GM12878 (cell line): ENCODE measurements around the gene BNIP5. TPM values are rescaled to one million over a fixed set of nuclear protein-coding genes. Genes with fewer than 3 reads are reported as not detected.

Experiments
- ATF2 ChIP-seq: IDR thresholded peaks from 2 replicates; pipeline ENCODE4 v1.6.1; 2012; ENCODE audit warnings: low read length, inconsistent platforms
- CBX3 ChIP-seq: fragments of 200-600 bp; sonication (generic); IDR thresholded peaks from 2 replicates; pipeline ENCODE4 v1.6.1; 2016; ENCODE audit warnings: low read depth, borderline replicate concordance
- GABPA ChIP-seq: IDR thresholded peaks from 2 replicates; pipeline ENCODE4 v1.6.1; 2014; ENCODE audit warnings: antibody characterized with exemption, low read depth, mild to moderate bottlenecking, inconsistent platforms
- HCFC1 ChIP-seq: fragments of 150-350 bp; IDR thresholded peaks from 2 replicates; pipeline ENCODE4 v1.6.1; 2014; ENCODE audit warnings: low read length
- HDAC6 ChIP-seq: fragments of 200-600 bp; sonication (generic); IDR thresholded peaks from one replicate; pipeline ENCODE4 v1.8.0; 2017; ENCODE audit warnings: antibody characterized with exemption; ENCODE audit not compliant: unreplicated experiment
- IRF4 ChIP-seq: IDR thresholded peaks from 2 replicates; pipeline ENCODE4 v1.6.1; 2011; ENCODE audit warnings: low read depth, low read length
- MEF2B ChIP-seq: fragments of 450-650 bp; IDR thresholded peaks from 2 replicates; pipeline ENCODE4 v1.6.1; 2018; ENCODE audit warnings: mild to moderate bottlenecking, moderate library complexity; ENCODE audit not compliant: partially characterized antibody, poor library complexity, severe bottlenecking
- MTA2 ChIP-seq: fragments of 450-650 bp; IDR thresholded peaks from 2 replicates; pipeline ENCODE4 v1.6.1; 2016; ENCODE audit warnings: low read depth, mild to moderate bottlenecking, moderate library complexity
- NR2C2 ChIP-seq: IDR thresholded peaks from 2 replicates; pipeline ENCODE4 v1.6.1; 2011; ENCODE audit warnings: borderline replicate concordance, low read depth; ENCODE audit not compliant: control insufficient read depth, insufficient read length
- PBX3 ChIP-seq: IDR thresholded peaks from 2 replicates; pipeline ENCODE4 v1.6.1; 2011; ENCODE audit warnings: mild to moderate bottlenecking, low read depth, low read length, moderate library complexity; ENCODE audit not compliant: insufficient replicate concordance
- POLR2AphosphoS5 ChIP-seq: IDR thresholded peaks from 2 replicates; pipeline ENCODE4 v1.6.1; 2011; ENCODE audit warnings: mild to moderate bottlenecking, low read length, inconsistent platforms
- RBBP5 ChIP-seq: fragments of 200-600 bp; sonication (generic); conservative IDR thresholded peaks from 2 replicates; pipeline ENCODE4 v1.6.1; 2016
- RELA ChIP-seq: fragments of 450-650 bp; IDR thresholded peaks from 2 replicates; pipeline ENCODE4 v1.8.0; 2014; ENCODE audit warnings: borderline replicate concordance; ENCODE audit not compliant: partially characterized antibody
- SMAD1 ChIP-seq: fragments of 450-650 bp; IDR thresholded peaks from 2 replicates; pipeline ENCODE4 v1.6.1; 2018; ENCODE audit warnings: mild to moderate bottlenecking, low read depth; ENCODE audit not compliant: partially characterized antibody
- SMARCA5 ChIP-seq: fragments of 450-650 bp; IDR thresholded peaks from 2 replicates; pipeline ENCODE4 v1.6.1; 2017; ENCODE audit warnings: mild to moderate bottlenecking
- SP1 ChIP-seq: IDR thresholded peaks from one replicate; pipeline ENCODE4 v1.6.1; 2011; ENCODE audit warnings: low read depth, low read length
- ZBED1 ChIP-seq: IDR thresholded peaks from 2 replicates; pipeline ENCODE4 v1.6.1; 2016; ENCODE audit warnings: borderline replicate concordance
- ZNF207 ChIP-seq: fragments of 450-650 bp; IDR thresholded peaks from 2 replicates; pipeline ENCODE4 v1.6.1; 2014; ENCODE audit warnings: antibody characterized with exemption, mild to moderate bottlenecking, borderline replicate concordance
- ZNF24 ChIP-seq: fragments of 450-650 bp; IDR thresholded peaks from 2 replicates; pipeline ENCODE4 v1.6.1; 2017; ENCODE audit warnings: antibody characterized with exemption, mild to moderate bottlenecking
- ZNF384 ChIP-seq: IDR thresholded peaks from 2 replicates; pipeline ENCODE4 v1.6.1; 2012; ENCODE audit warnings: low read depth, mild to moderate bottlenecking, low read length, improper control_type of control experiment, borderline replicate concordance
- ZNF622 ChIP-seq: fragments of 450-650 bp; IDR thresholded peaks from 2 replicates; pipeline ENCODE4 v1.6.1; 2017; ENCODE audit warnings: mild to moderate bottlenecking, inconsistent platforms
- polyA plus RNA-seq, 11 experiments: library from polyadenylated mRNA; depleted of rRNA in 4 of 11; unstranded in 6 of 11; stranded (reverse) in 5 of 11; fragments of >200 nt; fragmentation: Nextera tagmentation in 4 of 11; fragmentation: Illumina TruSeq in 1 of 11; extraction: Ambion mirVana in 4 of 11; extraction: Trizol in 1 of 11; gene quantifications; 1 replicate in 1 of 11; 2 replicates in 10 of 11; pipeline versions ENCODE4 v1.2.1 to v1.2.3, GENCODE V29; 2011 to 2016; ENCODE audit warnings: inconsistent platforms in 2 of 11, missing spikeins in 2 of 11, low read depth in 1 of 11
- total RNA-seq, 4 experiments: library from RNA; depleted of rRNA in 3 of 4; stranded (reverse); fragments of >200 nt in 3 of 4; fragmentation: Illumina TruSeq in 1 of 4; extraction: Trizol in 1 of 4; gene quantifications; 2 replicates each; pipeline versions ENCODE4 v1.2.1 to v1.2.3, GENCODE V29; 2013 to 2021
- TF ChIP-seq, protein P1 (sequence below): fragments of 450-650 bp; IDR thresholded peaks from 2 replicates; pipeline ENCODE4 v1.6.1; 2017; ENCODE audit warnings: mild to moderate bottlenecking, low read depth, inconsistent platforms; ENCODE audit not compliant: poor library complexity, severe bottlenecking
- TF ChIP-seq, protein P2 (sequence below): IDR thresholded peaks from 2 replicates; pipeline ENCODE4 v1.6.1; 2011; ENCODE audit warnings: low read depth, mild to moderate bottlenecking, low read length, moderate library complexity, borderline replicate concordance; ENCODE audit errors: extremely low read depth
- TF ChIP-seq, protein P3 (sequence below): fragments of 450-650 bp; formaldehyde crosslinking; IDR thresholded peaks from 2 replicates; pipeline ENCODE4 v1.4.0; 2022; ENCODE audit warnings: mild to moderate bottlenecking, moderate library complexity

Gene BNIP5
- total and polyA plus RNA-seq, 10 of the 15 experiments (the other 5 are each of a cell fraction or from before 2014, with no cell fraction given): 0.02 to 0.68 (median 0.05) TPM; not detected in 2

- TF ChIP-seq ATF2: peak; percentile 72
- peak; percentile 25; the same call in 1 of the 2 replicates for TF ChIP-seq ZNF207
- TF ChIP-seq POLR2AphosphoS5: no peak
- peak; percentile 31; the same call in 1 of the 2 replicates for TF ChIP-seq IRF4
- peak; percentile 61 for TF ChIP-seq PBX3
- peak; percentile 46 for TF ChIP-seq SP1
- TF ChIP-seq, protein P1, sequence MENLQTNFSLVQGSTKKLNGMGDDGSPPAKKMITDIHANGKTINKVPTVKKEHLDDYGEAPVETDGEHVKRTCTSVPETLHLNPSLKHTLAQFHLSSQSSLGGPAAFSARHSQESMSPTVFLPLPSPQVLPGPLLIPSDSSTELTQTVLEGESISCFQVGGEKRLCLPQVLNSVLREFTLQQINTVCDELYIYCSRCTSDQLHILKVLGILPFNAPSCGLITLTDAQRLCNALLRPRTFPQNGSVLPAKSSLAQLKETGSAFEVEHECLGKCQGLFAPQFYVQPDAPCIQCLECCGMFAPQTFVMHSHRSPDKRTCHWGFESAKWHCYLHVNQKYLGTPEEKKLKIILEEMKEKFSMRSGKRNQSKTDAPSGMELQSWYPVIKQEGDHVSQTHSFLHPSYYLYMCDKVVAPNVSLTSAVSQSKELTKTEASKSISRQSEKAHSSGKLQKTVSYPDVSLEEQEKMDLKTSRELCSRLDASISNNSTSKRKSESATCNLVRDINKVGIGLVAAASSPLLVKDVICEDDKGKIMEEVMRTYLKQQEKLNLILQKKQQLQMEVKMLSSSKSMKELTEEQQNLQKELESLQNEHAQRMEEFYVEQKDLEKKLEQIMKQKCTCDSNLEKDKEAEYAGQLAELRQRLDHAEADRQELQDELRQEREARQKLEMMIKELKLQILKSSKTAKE: peak; percentile 100
- no peak for TF ChIP-seq ZBED1
- TF ChIP-seq HCFC1: no peak
- no peak for TF ChIP-seq RBBP5
- TF ChIP-seq RELA: no peak
- TF ChIP-seq ZNF24: no peak
- TF ChIP-seq ZNF384: no peak
- TF ChIP-seq, protein P2, sequence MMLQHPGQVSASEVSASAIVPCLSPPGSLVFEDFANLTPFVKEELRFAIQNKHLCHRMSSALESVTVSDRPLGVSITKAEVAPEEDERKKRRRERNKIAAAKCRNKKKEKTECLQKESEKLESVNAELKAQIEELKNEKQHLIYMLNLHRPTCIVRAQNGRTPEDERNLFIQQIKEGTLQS: no peak
- TF ChIP-seq, protein P3, sequence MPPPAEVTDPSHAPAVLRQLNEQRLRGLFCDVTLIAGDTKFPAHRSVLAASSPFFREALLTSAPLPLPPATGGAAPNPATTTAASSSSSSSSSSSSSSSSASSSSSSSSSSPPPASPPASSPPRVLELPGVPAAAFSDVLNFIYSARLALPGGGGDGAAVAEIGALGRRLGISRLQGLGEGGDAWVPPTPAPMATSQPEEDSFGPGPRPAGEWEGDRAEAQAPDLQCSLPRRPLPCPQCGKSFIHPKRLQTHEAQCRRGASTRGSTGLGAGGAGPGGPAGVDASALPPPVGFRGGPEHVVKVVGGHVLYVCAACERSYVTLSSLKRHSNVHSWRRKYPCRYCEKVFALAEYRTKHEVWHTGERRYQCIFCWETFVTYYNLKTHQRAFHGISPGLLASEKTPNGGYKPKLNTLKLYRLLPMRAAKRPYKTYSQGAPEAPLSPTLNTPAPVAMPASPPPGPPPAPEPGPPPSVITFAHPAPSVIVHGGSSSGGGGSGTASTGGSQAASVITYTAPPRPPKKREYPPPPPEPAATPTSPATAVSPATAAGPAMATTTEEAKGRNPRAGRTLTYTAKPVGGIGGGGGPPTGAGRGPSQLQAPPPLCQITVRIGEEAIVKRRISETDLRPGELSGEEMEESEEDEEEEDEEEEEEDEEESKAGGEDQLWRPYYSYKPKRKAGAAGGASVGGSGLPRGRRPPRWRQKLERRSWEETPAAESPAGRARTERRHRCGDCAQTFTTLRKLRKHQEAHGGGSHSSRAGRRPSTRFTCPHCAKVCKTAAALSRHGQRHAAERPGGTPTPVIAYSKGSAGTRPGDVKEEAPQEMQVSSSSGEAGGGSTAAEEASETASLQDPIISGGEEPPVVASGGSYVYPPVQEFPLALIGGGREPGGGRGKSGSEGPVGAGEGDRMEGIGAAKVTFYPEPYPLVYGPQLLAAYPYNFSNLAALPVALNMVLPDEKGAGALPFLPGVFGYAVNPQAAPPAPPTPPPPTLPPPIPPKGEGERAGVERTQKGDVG (CRISPR knock-in tag): no peak
- TF ChIP-seq CBX3: no peak
- no peak for TF ChIP-seq ZNF622
- TF ChIP-seq GABPA: no peak
- no peak for TF ChIP-seq NR2C2
- no peak for TF ChIP-seq MEF2B
- TF ChIP-seq SMAD1: no peak
- TF ChIP-seq MTA2: peak; percentile 92
- TF ChIP-seq HDAC6: no peak
- no peak for TF ChIP-seq SMARCA5
These were observed 21.2 kb upstream of the BNIP5 start (continued) for GRCh38 chr6:36357872-36358225.
